ENCODE data around the gene WBP1L.
"Not testable (repeated sequence)": the region's sequence is repeated elsewhere in the genome, so short reads cannot be mapped to it uniquely, and the experiment has no call there.

The WBP1L gene

GRCh38 chr10:102808380-102808779 is 64.6 kb downstream of the WBP1L start:
- Histone ChIP-seq H3K9ac (ENCODE audit: low read depth, low read length) (no peak overlapping the region), H3K36me3 (ENCODE audit: insufficient read depth, low read depth, low read length) (peaks cover 17% of the 10 kb centered on the region), H3K9me3 (ENCODE audit: insufficient read depth, low read depth, low read length) (no peaks in the 10 kb centered on the region), H3K27ac (ENCODE audit: low read length) (no peak overlapping the region), H3K4me1 (ENCODE audit: insufficient read depth, low read length) (peaks cover 4% of the 10 kb centered on the region), H3K4me3 (ENCODE audit: low read length) (no peak overlapping the region), H3K27me3 (ENCODE audit: insufficient read depth, low read length) (no peaks in the 10 kb centered on the region)

GRCh38 chr10:102811346-102811745 is 67.6 kb downstream of the WBP1L start:
- Histone ChIP-seq H3K4me3 (ENCODE audit: low read length) (no peak overlapping the region), H3K9me3 (ENCODE audit: insufficient read depth, low read depth, low read length) (no peaks in the 10 kb centered on the region), H3K27me3 (ENCODE audit: insufficient read depth, low read length) (no peaks in the 10 kb centered on the region), H3K36me3 (ENCODE audit: insufficient read depth, low read depth, low read length) (peaks cover 17% of the 10 kb centered on the region), H3K4me1 (ENCODE audit: insufficient read depth, low read length) (peaks cover 12% of the 10 kb centered on the region), H3K9ac (ENCODE audit: low read depth, low read length) (no peak overlapping the region), H3K27ac (ENCODE audit: low read length) (no peak overlapping the region)

GRCh38 chr10:102812231-102812876 is 68.6 kb downstream of the WBP1L start:
- peaks cover 12% of the 10 kb centered on the region for H3K4me1 ChIP-seq (ENCODE audit: insufficient read depth, low read length)
- H3K4me3 ChIP-seq (ENCODE audit: low read length): no peak overlapping the region

GRCh38 chr10:102813017-102813541 is 69.3 kb downstream of the WBP1L start:
- Histone ChIP-seq H3K27ac (ENCODE audit: low read length) (no peak overlapping the region), H3K4me1 (ENCODE audit: insufficient read depth, low read length) (peaks cover 12% of the 10 kb centered on the region), H3K9ac (ENCODE audit: low read depth, low read length) (no peak overlapping the region), H3K36me3 (ENCODE audit: insufficient read depth, low read depth, low read length) (peaks cover 17% of the 10 kb centered on the region), H3K9me3 (ENCODE audit: insufficient read depth, low read depth, low read length) (no peaks in the 10 kb centered on the region), H3K27me3 (ENCODE audit: insufficient read depth, low read length) (no peaks in the 10 kb centered on the region), H3K4me3 (ENCODE audit: low read length) (no peak overlapping the region)

More at GRCh38 chr10:102812231-102812876, 68.6 kb downstream of the WBP1L start:
- Histone ChIP-seq H3K36me3 (ENCODE audit: insufficient read depth, low read depth, low read length) (peaks cover 17% of the 10 kb centered on the region), H3K27ac (ENCODE audit: low read length) (no peak overlapping the region), H3K9ac (ENCODE audit: low read depth, low read length) (no peak overlapping the region), H3K9me3 (ENCODE audit: insufficient read depth, low read depth, low read length) (no peaks in the 10 kb centered on the region), H3K27me3 (ENCODE audit: insufficient read depth, low read length) (no peaks in the 10 kb centered on the region)

GRCh38 chr10:102813734-102814452 is 70.1 kb downstream of the WBP1L start:
- H3K36me3 ChIP-seq (ENCODE audit: insufficient read depth, low read depth, low read length): peaks cover 17% of the 10 kb centered on the region
- H3K27me3 ChIP-seq (ENCODE audit: insufficient read depth, low read length): no peaks in the 10 kb centered on the region
- H3K27ac ChIP-seq (ENCODE audit: low read length): no peak overlapping the region
- no peak overlapping the region for H3K4me3 ChIP-seq (ENCODE audit: low read length)
- peaks cover 8% of the 10 kb centered on the region for H3K4me1 ChIP-seq (ENCODE audit: insufficient read depth, low read length)
- H3K9me3 ChIP-seq (ENCODE audit: insufficient read depth, low read depth, low read length): no peaks in the 10 kb centered on the region
- no peak overlapping the region for H3K9ac ChIP-seq (ENCODE audit: low read depth, low read length)

- Histone ChIP-seq H3K9ac (ENCODE audit: low read depth, low read length) (no peak overlapping the region), H3K36me3 (ENCODE audit: insufficient read depth, low read depth, low read length) (peaks cover 17% of the 10 kb centered on the region), H3K4me1 (ENCODE audit: insufficient read depth, low read length) (peaks cover 8% of the 10 kb centered on the region), H3K27me3 (ENCODE audit: insufficient read depth, low read length) (no peaks in the 10 kb centered on the region), H3K27ac (ENCODE audit: low read length) (no peak overlapping the region), H3K9me3 (ENCODE audit: insufficient read depth, low read depth, low read length) (no peaks in the 10 kb centered on the region), H3K4me3 (ENCODE audit: low read length) (no peak overlapping the region)
These were observed 70.7 kb downstream of the WBP1L start for GRCh38 chr10:102814453-102814871.

- H3K27me3 ChIP-seq (ENCODE audit: insufficient read depth, low read length): no peaks in the 10 kb centered on the region
- H3K4me3 ChIP-seq (ENCODE audit: low read length): no peak overlapping the region
- no peak overlapping the region for H3K27ac ChIP-seq (ENCODE audit: low read length)
- H3K36me3 ChIP-seq (ENCODE audit: insufficient read depth, low read depth, low read length): peaks cover 17% of the 10 kb centered on the region
- H3K9ac ChIP-seq (ENCODE audit: low read depth, low read length): no peak overlapping the region; the same call in 1 of the 2 replicates
- no peaks in the 10 kb centered on the region for H3K9me3 ChIP-seq (ENCODE audit: insufficient read depth, low read depth, low read length)
- H3K4me1 ChIP-seq (ENCODE audit: insufficient read depth, low read length): peaks cover 8% of the 10 kb centered on the region
These were observed 71.3 kb downstream of the WBP1L start for GRCh38 chr10:102814873-102815661.

- H3K27ac ChIP-seq (ENCODE audit: low read length): no peak overlapping the region
- H3K36me3 ChIP-seq (ENCODE audit: insufficient read depth, low read depth, low read length): peaks cover 17% of the 10 kb centered on the region
- no peak overlapping the region for H3K9ac ChIP-seq (ENCODE audit: low read depth, low read length)
- H3K4me1 ChIP-seq (ENCODE audit: insufficient read depth, low read length): peaks cover 8% of the 10 kb centered on the region
- H3K9me3 ChIP-seq (ENCODE audit: insufficient read depth, low read depth, low read length): no peaks in the 10 kb centered on the region
- H3K4me3 ChIP-seq (ENCODE audit: low read length): no peak overlapping the region
- no peaks in the 10 kb centered on the region for H3K27me3 ChIP-seq (ENCODE audit: insufficient read depth, low read length)
These were observed 72.2 kb downstream of the WBP1L start for GRCh38 chr10:102815790-102816549.

- no peak overlapping the region for H3K9ac ChIP-seq (ENCODE audit: low read depth, low read length)
- no peak overlapping the region for H3K27ac ChIP-seq (ENCODE audit: low read length)
- H3K27me3 ChIP-seq (ENCODE audit: insufficient read depth, low read length): no peaks in the 10 kb centered on the region
- H3K4me3 ChIP-seq (ENCODE audit: low read length): no peak overlapping the region
- H3K4me1 ChIP-seq (ENCODE audit: insufficient read depth, low read length): peaks cover 8% of the 10 kb centered on the region
- H3K36me3 ChIP-seq (ENCODE audit: insufficient read depth, low read depth, low read length): peaks cover 14% of the 10 kb centered on the region
- no peaks in the 10 kb centered on the region for H3K9me3 ChIP-seq (ENCODE audit: insufficient read depth, low read depth, low read length)
These were observed 73.4 kb downstream of the WBP1L start for GRCh38 chr10:102817175-102817574.

- H3K36me3 ChIP-seq (ENCODE audit: insufficient read depth, low read depth, low read length): no peaks in the 10 kb centered on the region; the same call in 1 of the 2 replicates
- H3K4me3 ChIP-seq (ENCODE audit: low read length): no peak overlapping the region
- H3K9ac ChIP-seq (ENCODE audit: low read depth, low read length): no peak overlapping the region
- H3K4me1 ChIP-seq (ENCODE audit: insufficient read depth, low read length): peaks cover 8% of the 10 kb centered on the region
- no peaks in the 10 kb centered on the region for H3K27me3 ChIP-seq (ENCODE audit: insufficient read depth, low read length)
- H3K9me3 ChIP-seq (ENCODE audit: insufficient read depth, low read depth, low read length): no peaks in the 10 kb centered on the region
- no peak overlapping the region for H3K27ac ChIP-seq (ENCODE audit: low read length)
These were observed 75.3 kb downstream of the WBP1L start for GRCh38 chr10:102819054-102819453.

- H3K36me3 ChIP-seq (ENCODE audit: insufficient read depth, low read depth, low read length); H3K27me3 ChIP-seq (ENCODE audit: insufficient read depth, low read length); H3K27ac ChIP-seq (ENCODE audit: low read length); H3K4me3 ChIP-seq (ENCODE audit: low read length); H3K9me3 ChIP-seq (ENCODE audit: insufficient read depth, low read depth, low read length); H3K4me1 ChIP-seq (ENCODE audit: insufficient read depth, low read length); H3K9ac ChIP-seq (ENCODE audit: low read depth, low read length): not testable (repeated sequence)
These were observed 76.3 kb downstream of the WBP1L start for GRCh38 chr10:102820008-102820407.
